HG03095 (cell line): ENCODE results near the gene LYPD4.

Experiments used
- ATAC-seq: cut with Tn5 transposase; IDR thresholded peaks from one replicate; pipeline ENCODE4 v1.9.1; 2021; ENCODE audit warnings: moderate library complexity; ENCODE audit not compliant: unreplicated experiment

Gene LYPD4

GRCh38 chr19:41853344-41853743, 8.9 kb upstream of the LYPD4 start:
- no peak for ATAC-seq

GRCh38 chr19:41851456-41851855, 7.0 kb upstream of the LYPD4 start:
- ATAC-seq = no peak

DNA sequence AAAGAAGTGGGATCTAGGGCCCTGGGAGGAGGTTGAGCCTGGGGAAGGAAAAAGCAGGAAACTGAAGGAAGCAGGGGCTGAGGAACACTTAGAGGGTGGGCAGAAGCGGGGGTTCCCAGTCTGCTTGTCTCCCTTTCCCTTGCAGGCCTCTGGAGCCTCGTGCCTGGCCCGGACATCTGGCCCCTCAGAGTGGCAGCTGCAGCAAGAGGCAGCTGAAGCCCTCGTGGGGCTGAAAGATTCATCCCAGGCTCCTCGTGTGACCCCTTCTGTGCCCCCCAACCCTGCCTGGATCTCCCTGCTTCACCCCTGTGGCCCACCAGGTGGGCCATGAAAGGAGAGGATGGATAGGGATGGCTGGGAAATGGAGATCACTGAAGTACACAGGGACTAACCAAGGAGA, 5.9 kb upstream of the LYPD4 start:
- ATAC-seq = no peak

GRCh38 chr19:41849067-41849466, 4.6 kb upstream of the LYPD4 start:
- no peak for ATAC-seq

GRCh38 chr19:41848666-41849065, 4.2 kb upstream of the LYPD4 start:
- ATAC-seq = no peak

DNA sequence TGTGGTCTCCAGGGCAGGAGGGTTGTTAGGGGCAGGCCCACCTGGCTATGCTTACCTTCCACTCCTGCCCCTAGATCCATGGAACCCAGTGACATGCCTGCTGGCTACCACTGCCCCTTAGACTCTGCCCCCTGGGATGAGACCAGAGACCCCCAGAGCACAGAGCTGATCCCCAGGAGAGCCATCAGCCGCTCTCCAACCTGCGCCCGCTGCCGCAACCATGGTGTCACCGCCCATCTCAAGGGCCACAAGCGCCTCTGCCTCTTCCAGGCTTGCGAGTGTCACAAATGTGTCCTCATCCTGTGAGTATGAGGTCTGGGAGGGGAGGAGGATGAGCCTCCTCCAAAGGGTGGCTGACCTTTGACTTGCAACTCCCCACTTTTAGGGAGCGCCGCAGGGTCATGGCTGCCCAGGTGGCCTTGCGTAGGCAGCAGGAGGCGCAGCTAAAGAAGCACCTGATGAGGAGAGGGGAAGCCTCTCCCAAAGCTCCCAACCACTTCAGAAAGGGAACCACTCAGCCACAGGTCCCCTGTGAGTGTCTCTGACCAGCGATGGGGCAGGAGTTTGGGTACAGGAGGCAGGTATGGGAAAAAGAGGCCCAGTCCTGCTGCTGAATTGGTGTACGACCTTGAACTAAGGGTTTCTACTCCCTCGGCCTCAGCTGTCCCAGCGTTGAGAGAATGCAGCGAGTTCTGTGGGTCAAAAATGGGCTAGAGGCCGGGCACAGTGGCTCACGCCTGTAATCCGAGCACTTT, 3.0 kb upstream of the LYPD4 start:
- ATAC-seq = no peak

- no peak for ATAC-seq
Observed at GRCh38 chr19:41845051-41845590, 638 bp upstream of the LYPD4 start.

DNA sequence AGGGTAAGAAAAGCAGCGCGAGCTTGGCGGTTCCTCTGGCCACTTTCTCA, 343 bp upstream of the LYPD4 start, which contains the start of gene DMRTC2:
Gene DMRTC2 (plus strand): TSS at position 42 of the 50 bp plus-strand sequence. CDS start 2,387 bp downstream, outside the sequence.
- no peak for ATAC-seq

GRCh38 chr19:41843371-41843770, 1.1 kb downstream of the LYPD4 start:
- no peak for ATAC-seq

DNA sequence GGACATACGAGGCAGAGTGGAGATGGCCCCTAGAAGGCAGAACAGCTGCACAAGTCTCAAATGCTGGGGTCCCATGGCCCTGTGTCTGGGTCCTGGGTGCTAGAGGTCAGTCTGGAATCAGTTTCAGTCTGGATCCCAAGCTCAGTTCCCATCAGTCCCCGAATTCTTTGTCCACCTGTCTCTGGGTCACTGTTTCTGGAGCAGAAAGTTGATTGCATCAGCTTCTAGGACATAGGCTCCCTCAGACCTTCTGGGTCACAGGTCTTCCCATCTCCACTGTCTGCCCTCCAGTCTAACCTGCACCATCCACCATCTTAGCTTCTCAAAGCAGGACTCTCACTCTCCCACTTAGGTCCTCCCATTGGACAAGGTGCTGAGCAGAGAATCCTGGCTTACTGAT, 5.3 kb downstream of the LYPD4 start:
- ATAC-seq = no peak

GRCh38 chr19:41837981-41838708, 6.3 kb downstream of the LYPD4 start:
- no peak for ATAC-seq

GRCh38 chr19:41821003-41821735, 23.3 kb downstream of the LYPD4 start:
- no peak for ATAC-seq

- no peak for ATAC-seq
Observed at GRCh38 chr19:41816761-41817160, 27.7 kb downstream of the LYPD4 start.

DNA sequence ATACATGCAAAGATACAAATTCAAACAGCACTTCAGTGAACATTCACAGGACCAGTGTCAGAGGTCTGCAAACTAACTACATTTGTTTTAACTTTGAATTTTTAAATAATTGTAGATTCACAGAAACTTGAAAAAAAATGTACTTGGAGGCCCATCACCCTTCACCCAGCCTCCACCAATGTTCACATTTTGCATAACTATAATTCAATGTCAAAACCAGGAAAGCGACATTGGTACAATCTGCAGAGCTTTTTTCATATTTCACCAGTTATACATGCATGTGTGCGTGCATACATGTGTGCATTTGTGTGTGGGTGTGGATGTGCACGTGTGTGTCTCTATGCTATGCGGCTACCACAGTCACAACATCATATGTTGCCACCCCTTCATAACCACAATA, 29.2 kb downstream of the LYPD4 start:
- no peak for ATAC-seq

DNA sequence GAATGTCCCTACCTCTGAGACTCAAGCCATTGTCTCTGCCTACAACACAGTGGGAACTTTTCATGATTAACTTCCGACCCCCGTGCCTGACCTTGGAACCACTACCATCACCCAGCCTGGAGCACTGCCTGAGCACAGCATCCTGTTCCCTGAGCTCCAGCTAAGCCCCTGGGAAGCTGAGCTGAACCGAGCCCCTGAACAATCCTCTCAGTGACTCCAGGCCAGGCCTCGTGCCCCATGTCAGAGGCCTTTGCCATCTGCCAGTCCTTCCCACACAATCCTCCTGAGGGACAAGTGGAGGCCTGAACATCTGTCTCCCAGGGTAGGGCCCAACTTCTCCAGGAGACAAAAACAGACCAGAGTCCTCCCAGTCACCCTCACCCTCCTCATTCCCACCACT, 30.6 kb downstream of the LYPD4 start:
- ATAC-seq = no peak

GRCh38 chr19:41811981-41812380, 32.5 kb downstream of the LYPD4 start:
- no peak for ATAC-seq

- ATAC-seq = no peak
Observed at GRCh38 chr19:41811036-41811435, 33.4 kb downstream of the LYPD4 start.

- ATAC-seq = no peak
Observed at GRCh38 chr19:41810301-41810700, 34.2 kb downstream of the LYPD4 start.

GRCh38 chr19:41808663-41809566, 35.6 kb downstream of the LYPD4 start:
- ATAC-seq = no peak

DNA sequence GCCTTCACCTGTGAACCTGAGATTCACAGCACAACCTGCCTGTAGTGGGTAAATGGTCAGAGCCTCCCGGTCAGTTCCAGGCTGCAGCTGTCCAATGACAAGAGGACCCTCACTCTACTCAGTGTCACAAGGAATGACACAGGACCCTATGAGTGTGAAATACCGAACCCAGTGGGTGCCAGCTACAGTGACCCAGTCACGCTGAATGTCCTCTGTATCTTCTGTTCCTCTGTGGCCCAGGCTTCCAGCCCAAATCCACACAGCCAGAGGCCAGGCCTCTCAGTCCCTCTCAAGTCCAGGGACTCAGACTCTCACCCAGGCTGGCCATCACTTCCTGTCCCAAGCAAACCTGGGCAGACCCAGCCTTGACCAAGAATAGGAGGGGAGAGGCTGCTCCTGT, 37.3 kb downstream of the LYPD4 start:
- ATAC-seq = no peak

DNA sequence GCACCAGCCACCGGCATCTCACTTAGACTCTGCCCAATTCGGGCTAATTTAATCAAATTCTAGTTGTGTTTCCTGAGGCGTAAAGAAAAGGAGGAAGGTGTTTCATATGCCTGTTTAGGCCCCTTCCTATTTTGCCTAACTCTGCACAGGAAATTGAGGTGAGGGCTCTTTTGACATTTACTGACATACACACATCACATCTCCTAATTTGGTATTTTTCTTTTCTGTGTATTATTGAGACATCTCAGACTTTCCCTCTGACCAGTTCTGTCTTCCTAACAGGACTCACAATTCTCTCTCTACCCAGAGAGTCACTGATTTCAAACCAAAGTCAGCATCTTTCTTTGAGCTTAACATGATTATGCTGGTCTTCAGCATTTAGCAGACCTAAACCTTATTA, 40.1 kb downstream of the LYPD4 start:
- ATAC-seq = no peak
